ENCODE measurements around the gene SPATA13. TPM values are rescaled to one million over a fixed set of nuclear protein-coding genes. Genes with fewer than 3 reads are reported as not detected.

SPATA13 gene
- total RNA-seq, 1 experiment from 2014 or later, result 14.1 TPM

GRCh38 chr13:24231377-24231776, 70.9 kb downstream of the SPATA13 start:
- no peak overlapping the region for H4K5ac ChIP-seq (ENCODE audit: insufficient read length, low read depth, low read length)
- peaks cover 5% of the 10 kb centered on the region for H3K79me1 ChIP-seq (ENCODE audit: insufficient read depth, low read depth, low read length, poor library complexity, severe bottlenecking)
- H3K9ac ChIP-seq (ENCODE audit: extremely low read depth, insufficient read length, low read length), result no peak overlapping the region
- no peak overlapping the region for H2BK5ac ChIP-seq (ENCODE audit: insufficient read length, low read length)
- no peak overlapping the region for H2AFZ ChIP-seq (ENCODE audit: low read length)
- peaks cover 2% of the 10 kb centered on the region for H4K20me1 ChIP-seq (ENCODE audit: control insufficient read depth, insufficient read depth, insufficient read length)
- H4K91ac ChIP-seq (ENCODE audit: insufficient read length, low read depth, low read length), result no peak overlapping the region
- no peaks in the 10 kb centered on the region for H3K4me1 ChIP-seq (ENCODE audit: insufficient read depth, low read length)
- no CpG with 5 or more reads among the region's 3 CpGs for WGBS (ENCODE audit: extremely low coverage, insufficient read length, low lambda C conversion rate)
- no peak overlapping the region for H3T11ph ChIP-seq (ENCODE audit: low read length)
- H2BK15ac ChIP-seq (ENCODE audit: low read depth, low read length), result no peak overlapping the region
- Mint-ChIP-seq H3K4me3 (no peak overlapping the region), H3K9me3 (no peaks in the 10 kb centered on the region), H3K27ac (no peak overlapping the region), H3K27me3 (ENCODE audit: low read depth) (no peaks in the 10 kb centered on the region), H3K36me3 (ENCODE audit: insufficient read depth in 1 of 3, low read depth in 3 of 3) (no peaks in the 10 kb centered on the region; a peak in 1 of 7 replicates), H3K4me1 (peaks cover 29 to 36% of the 10 kb centered on the region in 2 experiments)
- TF ChIP-seq CTCF (conservative IDR thresholded peaks at IDR 0.05), result no peak
- no peak for DNase-seq
- H3K4me2 ChIP-seq (ENCODE audit: insufficient read depth, insufficient read length, low read length), result no peak overlapping the region
- H3K23ac ChIP-seq (ENCODE audit: insufficient read length, low read depth, low read length), result no peak overlapping the region
- H3K27me3 ChIP-seq (ENCODE audit: insufficient read depth, low read length), result no peaks in the 10 kb centered on the region
- H3K56ac ChIP-seq (ENCODE audit: insufficient read length, low read depth, low read length), result no peak overlapping the region
- H3K27ac ChIP-seq (ENCODE audit: insufficient read length, low read depth, low read length), result no peak overlapping the region
- H3K9me3 ChIP-seq (ENCODE audit: control insufficient read depth, low read depth, low read length), result no peaks in the 10 kb centered on the region
- H3K4ac ChIP-seq (ENCODE audit: low read depth, low read length), result no peak overlapping the region
- H2BK12ac ChIP-seq (ENCODE audit: insufficient read length, low read depth, low read length), result no peak overlapping the region
- no peak overlapping the region for H4K8ac ChIP-seq (replicated peaks; ENCODE audit: insufficient read length, low read depth, low read length)
- H3K79me2 ChIP-seq (ENCODE audit: insufficient read depth, low read length), result 0 out of 2 replicates have a peak, but pooled peaks cover 1% of the 10 kb centered on the region
- no peak overlapping the region for H2BK20ac ChIP-seq (ENCODE audit: low read depth, low read length, poor library complexity, severe bottlenecking)
- H3K23me2 ChIP-seq (ENCODE audit: insufficient read length, low read depth, low read length, poor library complexity, severe bottlenecking), result no peaks in the 10 kb centered on the region
- no peak overlapping the region for H2AK5ac ChIP-seq (ENCODE audit: insufficient read length, low read length)
- H2BK120ac ChIP-seq (ENCODE audit: low read depth, low read length, poor library complexity, severe bottlenecking), result no peak overlapping the region
- H3K18ac ChIP-seq (ENCODE audit: insufficient read length, low read depth, low read length), result no peak overlapping the region
- no peak overlapping the region for H3K14ac ChIP-seq (ENCODE audit: insufficient read depth, low read length)

Measured in H9 (cell line).